NOMO-1 treated with DMSO at 0.1 percent for 48 hours (cell line): ENCODE data around the gene CAMTA1.
"Not testable (repeated sequence)": the region's sequence is repeated elsewhere in the genome, so short reads cannot be mapped to it uniquely, and the experiment has no call there.

Experiments
- DNase-seq: peaks from one replicate; lab custom pipeline; 2025; ENCODE audit not compliant: unreplicated experiment; lab: John Stamatoyannopoulos, UW

Gene CAMTA1

GRCh38 chr1:7587108-7587772 is 802.0 kb downstream of the CAMTA1 start:
- no peak for DNase-seq

GRCh38 chr1:7587773-7588456 is 802.7 kb downstream of the CAMTA1 start:
- DNase-seq: no peak

GRCh38 chr1:7588457-7588827 is 803.2 kb downstream of the CAMTA1 start:
- DNase-seq: no peak

DNA sequence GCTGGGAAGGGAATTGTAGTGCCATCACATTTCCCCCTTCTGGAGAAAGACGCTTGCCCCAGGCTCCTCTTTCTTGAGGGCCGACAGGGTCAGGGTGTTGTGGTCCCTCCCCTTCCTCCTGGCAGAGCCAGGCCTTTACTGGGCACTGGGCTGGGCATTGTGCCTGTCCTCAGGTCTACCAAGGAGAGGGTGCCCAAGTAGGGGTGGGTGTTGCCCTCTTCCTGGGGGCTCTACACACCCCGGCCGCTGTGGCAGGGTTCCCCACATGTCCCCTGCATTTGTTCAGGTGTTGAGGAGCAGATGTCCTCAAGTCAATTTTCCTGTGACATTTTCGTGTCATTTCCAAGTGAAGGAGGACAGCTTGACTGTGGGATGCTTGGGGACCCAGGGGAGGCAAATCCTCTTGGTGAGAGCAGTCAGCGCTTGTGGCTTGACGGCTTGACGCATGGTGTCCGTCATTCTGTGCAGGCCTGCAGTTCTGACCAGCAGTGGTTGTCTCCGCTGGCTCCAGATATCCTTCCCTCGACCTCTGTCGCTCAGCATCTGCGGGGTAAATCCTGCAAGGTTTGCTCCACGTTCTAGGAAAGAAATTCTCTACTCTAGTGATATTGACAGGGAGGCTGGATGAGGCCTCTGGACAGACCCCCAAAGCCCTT is 804.0 kb downstream of the CAMTA1 start:
- DNase-seq: no peak

DNA sequence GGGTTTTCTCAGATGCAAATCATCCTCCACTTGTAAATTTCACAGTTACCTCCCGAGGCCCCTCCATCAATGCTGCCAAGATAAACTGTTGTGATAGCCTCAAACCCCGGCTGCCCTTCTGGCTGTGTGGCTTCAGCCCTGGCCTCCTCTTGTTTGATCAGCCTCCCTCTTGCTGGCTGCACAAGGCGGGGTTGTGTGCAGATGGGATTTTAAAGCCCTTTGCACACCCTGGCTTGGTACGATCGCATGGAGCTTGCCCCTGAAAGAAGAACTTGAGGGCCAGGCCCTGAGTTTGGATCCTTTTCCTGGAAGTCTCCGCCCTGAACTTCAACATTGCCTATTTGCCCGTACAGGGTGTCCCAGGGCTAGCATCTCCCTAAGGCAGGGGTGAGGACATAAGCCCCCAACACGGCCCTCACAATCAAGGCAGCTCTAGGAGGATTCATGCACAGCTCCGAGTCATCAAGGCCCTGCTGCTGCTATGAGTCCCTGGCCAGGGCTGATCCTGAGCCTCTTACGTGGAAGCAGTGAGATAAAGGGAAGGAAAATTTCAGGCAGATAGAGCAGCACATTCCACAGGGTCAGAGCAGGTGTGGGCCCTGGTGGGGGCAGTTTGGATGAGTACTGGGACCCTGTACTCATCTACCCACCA is 804.6 kb downstream of the CAMTA1 start:
- no peak for DNase-seq

DNA sequence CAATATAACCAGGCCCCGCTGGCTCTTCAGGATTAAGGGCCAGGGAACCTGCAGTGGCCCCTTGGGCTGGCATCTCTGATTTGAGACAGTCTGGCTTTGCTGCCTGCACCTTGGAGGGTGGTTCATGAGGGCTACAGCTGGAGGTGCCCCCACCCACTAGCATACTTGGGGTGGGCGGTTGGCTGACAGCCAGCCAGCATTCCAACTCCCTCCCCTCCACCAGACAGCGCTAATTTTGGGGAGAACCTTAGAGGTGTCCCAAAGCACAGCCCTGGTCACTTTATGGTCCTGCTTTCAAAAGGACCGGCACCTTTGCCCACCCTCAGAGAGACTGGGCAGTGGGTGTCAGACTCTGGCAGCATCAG is 805.2 kb downstream of the CAMTA1 start:
- no peak for DNase-seq

- no peak for DNase-seq
Observed at GRCh38 chr1:7591565-7591964, 806.3 kb downstream of the CAMTA1 start.

DNA sequence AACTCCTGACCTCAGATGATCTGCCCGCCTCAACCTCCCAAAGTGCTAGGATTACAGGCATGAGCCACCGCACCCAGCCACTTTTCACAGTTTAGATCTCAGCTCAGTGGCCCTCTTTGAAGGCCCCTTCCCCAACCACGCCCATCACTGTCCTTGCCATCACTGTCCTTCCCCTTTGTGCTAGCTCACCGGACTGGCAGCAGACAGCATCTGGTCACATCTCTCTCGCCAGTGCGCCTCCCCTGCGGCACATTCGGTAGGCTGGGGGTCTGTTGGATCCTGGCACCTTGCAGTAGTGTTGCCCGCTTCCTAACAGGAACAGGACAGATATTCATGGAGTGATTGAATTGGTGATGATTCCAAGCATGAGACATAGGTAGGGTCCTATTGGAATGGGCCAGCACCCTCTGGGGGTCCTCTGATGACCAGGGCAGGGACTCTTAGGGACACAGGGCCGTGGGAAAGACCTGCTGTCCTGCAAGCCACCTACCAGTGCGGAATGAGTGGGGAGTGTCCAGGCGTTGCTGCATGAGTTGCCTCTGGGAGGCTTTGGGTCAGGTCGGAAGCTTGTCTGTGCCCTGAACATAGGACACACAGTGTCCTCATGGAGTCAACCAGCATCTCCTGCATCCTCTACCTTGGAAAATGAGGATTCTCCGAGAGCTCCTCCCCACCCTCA is 807.0 kb downstream of the CAMTA1 start:
- no peak for DNase-seq

GRCh38 chr1:7594002-7594713 is 808.9 kb downstream of the CAMTA1 start:
- no peak for DNase-seq

DNA sequence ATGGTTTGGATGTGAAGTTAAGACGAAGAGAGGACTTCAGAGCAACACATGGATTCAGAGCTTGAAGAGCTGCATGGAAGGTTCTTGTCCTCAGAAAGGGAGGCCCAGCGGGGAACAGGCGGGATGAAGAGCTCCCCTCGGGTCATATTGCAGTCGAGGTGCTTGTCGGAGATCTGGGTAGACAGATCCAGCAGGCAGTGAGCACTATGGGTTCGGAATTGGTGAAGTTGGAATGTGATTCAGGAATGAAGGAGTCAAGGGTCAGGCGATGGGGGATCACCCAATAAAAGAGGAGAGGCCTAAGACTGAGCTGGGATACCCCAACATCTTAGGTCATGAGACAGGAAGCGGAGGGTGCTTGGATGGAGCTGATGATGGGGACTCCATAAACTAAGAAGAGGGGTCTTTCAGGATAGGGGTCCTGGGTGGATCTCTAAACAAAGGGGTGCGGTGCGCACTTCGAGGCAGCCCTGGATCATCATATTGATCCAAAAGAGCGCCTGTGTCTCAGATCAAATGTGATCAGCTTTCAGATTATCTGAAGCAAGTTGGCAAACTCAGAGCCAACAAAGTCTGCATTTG is 809.6 kb downstream of the CAMTA1 start:
- no peak for DNase-seq

DNA sequence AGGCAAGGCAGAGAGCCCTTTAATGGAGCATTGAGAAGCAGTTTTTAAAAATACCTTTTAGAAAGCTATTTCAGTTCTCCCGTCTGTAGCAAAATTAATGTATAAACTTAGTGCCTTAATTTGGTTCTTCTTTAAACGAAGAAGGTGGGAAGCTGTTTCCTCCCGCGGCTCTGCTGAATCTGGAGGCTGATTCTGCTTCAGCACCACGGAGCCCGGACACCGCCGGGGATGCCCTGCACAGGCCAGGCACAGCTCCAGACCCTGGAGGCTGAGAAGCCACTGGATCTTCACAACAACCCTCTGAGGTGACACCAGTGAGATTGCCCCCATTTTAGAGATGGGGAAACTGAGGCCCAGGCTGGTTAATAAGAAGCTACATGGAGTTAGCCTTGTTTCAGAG is 810.1 kb downstream of the CAMTA1 start:
- DNase-seq: no peak

DNA sequence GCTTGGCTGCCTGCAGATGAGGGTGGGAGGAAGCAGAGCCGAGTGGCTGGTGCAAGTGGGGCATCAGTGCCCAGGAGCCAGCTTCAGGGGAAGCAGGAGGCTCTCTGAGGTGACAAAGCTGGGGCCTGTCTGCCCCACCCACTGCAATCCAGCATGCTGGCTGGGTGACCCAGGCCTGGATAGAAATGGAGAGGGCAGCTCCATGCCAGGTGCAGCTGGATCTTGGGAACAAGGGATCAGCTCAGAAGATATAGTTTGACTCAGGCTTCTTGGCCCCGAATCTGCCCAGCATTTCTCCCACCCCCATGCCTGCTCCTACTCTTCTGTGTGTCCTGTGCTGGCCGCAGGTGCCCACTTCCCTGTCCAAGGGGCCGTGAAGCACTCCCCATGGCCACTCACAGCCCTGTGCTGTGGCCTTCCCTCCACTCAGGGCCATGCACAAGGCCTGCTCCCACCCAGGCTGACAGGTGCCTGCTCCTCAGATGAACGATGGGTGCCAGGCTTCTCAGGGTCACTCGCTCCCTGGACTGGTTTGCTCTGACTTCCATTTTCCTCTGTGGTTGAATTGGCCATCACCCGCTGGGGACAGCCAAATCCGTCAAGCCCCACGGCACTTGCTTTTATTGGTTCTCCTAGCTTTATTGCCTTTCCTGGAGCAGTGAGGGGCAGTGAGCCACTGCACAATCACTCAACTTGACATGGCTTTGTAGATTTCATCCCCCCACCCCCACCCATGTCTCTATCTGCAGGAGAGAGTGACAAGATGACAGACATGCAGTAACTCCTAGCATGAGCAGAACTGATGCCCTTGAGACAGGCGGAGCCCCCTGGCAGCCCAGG is 811.1 kb downstream of the CAMTA1 start:
- no peak for DNase-seq

GRCh38 chr1:7598058-7598457 is 812.8 kb downstream of the CAMTA1 start:
- not testable (repeated sequence) for DNase-seq

DNA sequence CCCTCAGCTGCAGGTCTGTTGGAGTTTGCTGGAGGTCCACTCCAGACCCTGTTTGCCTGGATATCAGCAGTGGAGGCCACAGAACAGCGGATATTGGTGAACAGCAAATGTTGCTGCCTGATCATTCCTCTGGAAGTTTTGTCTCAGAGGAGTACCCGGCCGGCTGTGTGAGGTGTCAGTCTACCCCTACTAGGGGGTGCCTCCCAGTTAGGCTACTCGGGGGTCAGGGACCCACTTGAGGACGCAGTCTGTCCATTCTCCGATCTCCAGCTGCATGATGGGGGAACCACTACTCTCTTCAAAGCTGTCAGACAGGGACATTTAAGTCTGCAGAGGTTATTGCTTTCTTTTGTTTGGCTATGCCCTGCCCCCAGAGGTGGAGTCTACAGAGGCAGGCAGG is 819.7 kb downstream of the CAMTA1 start:
- DNase-seq: not testable (repeated sequence)

GRCh38 chr1:7606096-7606495 is 820.8 kb downstream of the CAMTA1 start:
- no peak for DNase-seq

DNA sequence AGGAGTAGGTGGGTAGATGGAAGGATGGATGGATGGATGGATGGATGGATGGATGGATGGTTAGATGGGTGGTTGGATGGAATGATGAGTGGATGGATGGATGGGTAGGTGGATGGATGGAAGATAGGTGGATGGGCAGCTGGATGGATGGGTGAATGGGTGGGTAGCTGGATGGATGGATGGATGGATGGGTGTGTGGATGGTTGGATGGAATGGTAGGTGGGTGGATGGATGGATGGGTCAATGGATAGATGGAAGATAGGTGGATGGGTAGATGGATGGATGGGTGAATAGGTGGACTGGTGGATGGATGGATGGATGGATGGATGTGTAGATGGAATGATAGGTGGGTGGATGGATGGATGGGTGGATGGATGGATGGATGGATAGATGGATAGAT is 821.8 kb downstream of the CAMTA1 start:
- no peak for DNase-seq

GRCh38 chr1:7608628-7609305 is 823.5 kb downstream of the CAMTA1 start:
- no peak for DNase-seq

DNA sequence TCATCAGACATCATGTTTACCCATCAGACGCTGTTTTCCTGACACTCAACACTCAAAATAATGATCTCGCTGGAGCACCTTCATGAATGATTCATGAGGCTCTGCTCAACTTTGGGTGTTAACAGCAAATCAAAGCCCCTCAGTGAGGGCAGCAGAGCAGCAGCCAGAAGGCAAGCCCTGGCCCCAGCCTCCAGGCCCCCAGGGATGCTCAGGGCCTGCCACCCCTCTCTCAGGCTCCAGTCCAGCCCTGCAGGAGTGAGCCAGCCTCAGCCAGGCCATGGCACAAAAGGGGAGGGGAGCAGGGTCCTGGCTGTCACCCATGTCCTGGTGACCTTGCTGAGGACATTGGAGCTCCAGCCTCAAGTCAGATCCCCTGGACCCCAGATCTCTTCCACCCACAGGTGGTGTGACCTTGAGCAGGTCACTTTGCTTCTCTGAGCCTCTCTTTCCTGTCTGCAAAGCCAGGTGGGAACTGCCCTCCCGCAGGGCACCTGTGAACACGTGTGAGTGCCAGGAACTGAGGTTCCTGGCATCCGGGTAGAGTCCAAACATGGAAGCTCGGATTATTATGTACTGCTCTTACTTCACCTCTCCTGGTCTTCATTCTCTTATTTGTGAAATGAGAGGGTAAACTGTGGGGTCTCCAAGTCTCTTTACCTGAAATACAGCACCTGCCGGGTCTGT is 824.2 kb downstream of the CAMTA1 start:
- no peak for DNase-seq
